Uterus (tissue), 2 donors: ENCODE results near the gene NFE2L2.

ENCODE experiments used
- CTCF ChIP-seq, 4 experiments: fragments of 200-600 bp in 2 of 4; fragments of 450-650 bp in 2 of 4; sonication (generic) in 2 of 4; IDR thresholded peaks; one replicate each; pipeline ENCODE4 v1.5.1; 2016 to 2019; ENCODE audit warnings: antibody characterized with exemption in 4 of 4, mild to moderate bottlenecking in 2 of 4, moderate library complexity in 1 of 4
- POLR2A ChIP-seq, 2 donors: fragments of 450-650 bp; IDR thresholded peaks; one replicate each; pipeline ENCODE4 v1.6.1; 2016; ENCODE audit warnings: antibody characterized with exemption in 2 of 2, mild to moderate bottlenecking in 1 of 2, moderate library complexity in 1 of 2

DNA sequence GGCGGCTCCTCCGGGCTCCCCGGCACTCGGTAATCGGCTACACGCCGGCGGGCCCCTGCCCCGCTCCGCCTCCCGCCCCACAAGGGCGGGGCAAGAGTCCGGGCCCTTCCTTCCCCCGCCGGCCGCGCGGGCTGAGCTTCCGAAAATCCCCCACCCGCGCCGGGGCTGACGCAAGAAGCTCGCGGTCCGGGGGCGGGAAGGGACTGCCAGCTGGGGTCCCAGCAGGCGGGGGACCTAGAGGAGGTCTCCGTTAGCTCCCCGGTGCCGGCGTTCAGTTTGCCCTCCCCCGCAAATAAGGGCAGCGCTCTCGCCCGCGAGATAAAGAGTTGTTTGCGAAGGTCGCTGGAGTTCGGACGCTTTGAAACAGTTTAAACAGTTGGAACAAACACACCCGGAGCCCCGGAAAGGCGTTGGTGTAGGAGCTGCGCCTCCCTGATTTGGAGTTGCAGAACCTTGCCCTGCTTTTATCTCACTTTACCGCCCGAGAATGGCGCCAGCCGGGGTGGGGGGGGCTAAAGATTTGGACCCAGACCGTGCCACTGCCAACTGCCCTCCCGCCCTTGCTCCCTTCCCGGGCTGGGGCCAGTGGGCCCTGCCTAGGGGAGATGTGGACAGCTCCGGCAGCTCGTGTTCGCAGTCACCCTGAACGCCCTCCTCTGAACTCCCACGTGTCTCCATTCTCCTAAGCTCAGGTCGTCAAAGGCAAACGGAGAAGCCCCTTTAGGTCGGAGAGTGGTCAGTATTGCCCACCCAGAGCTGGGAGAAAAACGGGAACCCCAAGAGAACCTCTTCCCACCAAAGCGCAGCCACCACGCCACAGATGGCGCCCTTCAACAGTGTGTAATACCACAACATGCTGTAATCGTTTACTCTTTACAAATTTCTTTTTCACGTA, at the start of gene NFE2L2:
- TF ChIP-seq POLR2A (IDR thresholded peaks at IDR 0.05): peak; percentile 95 to 99
- peak; percentile 27 to 69 (median 38) for TF ChIP-seq CTCF (IDR thresholded peaks at IDR 0.05)
